Measurements from ENCODE around the gene RIT2. TPM values are rescaled to one million over a fixed set of nuclear protein-coding genes. Genes with fewer than 3 reads are reported as not detected.

RIT2 gene
- total RNA-seq, 4 donors from 2014 or later, result not detected

GRCh38 chr18:43007365-43007764 is 108.1 kb downstream of the RIT2 start:
- H3K9me3 ChIP-seq, result no peaks in the 10 kb centered on the region
- H3K27me3 ChIP-seq, result no peaks in the 10 kb centered on the region
- WGBS, result 85% methylated on average over 2 of the region's 2 CpGs
- no peaks in the 10 kb centered on the region for H3K4me1 ChIP-seq
- no peaks in the 10 kb centered on the region for H3K36me3 ChIP-seq
- TF ChIP-seq POLR2A (IDR thresholded peaks at IDR 0.05; ENCODE audit: low read depth) (no peak), CTCF (IDR thresholded peaks at IDR 0.05) (no peak), EP300 (IDR thresholded peaks at IDR 0.05) (no peak), POLR2AphosphoS5 (IDR thresholded peaks at IDR 0.05) (no peak)
- no peak overlapping the region for H3K27ac ChIP-seq (replicated peaks in 1 of 4)
- no peak overlapping the region for H3K4me3 ChIP-seq
- intact Hi-C loops (cut with DNase I), result no loop called here
- DNase-seq (ENCODE audit: extremely low spot score), result no peak

- intact Hi-C loops (cut with DNase I), result no loop called here
These were observed 111.1 kb downstream of the RIT2 start for GRCh38 chr18:43004421-43004820.

GRCh38 chr18:43001821-43002220 is 113.7 kb downstream of the RIT2 start:
- Histone ChIP-seq H3K4me1 (no peaks in the 10 kb centered on the region), H3K9me3 (no peaks in the 10 kb centered on the region), H3K4me3 (no peak overlapping the region), H3K27ac (replicated peaks in 1 of 4) (no peak overlapping the region), H3K36me3 (no peaks in the 10 kb centered on the region), H3K27me3 (no peaks in the 10 kb centered on the region)
- DNase-seq (ENCODE audit: extremely low spot score), result no peak
- WGBS, result 81% methylated on average over 2 of the region's 2 CpGs
- intact Hi-C loops (cut with DNase I), result no loop called here
- no peak for TF ChIP-seq POLR2AphosphoS5 (IDR thresholded peaks at IDR 0.05)
- TF ChIP-seq CTCF (IDR thresholded peaks at IDR 0.05), result no peak
- TF ChIP-seq EP300 (IDR thresholded peaks at IDR 0.05), result no peak
- TF ChIP-seq POLR2A (IDR thresholded peaks at IDR 0.05; ENCODE audit: low read depth), result no peak

More at GRCh38 chr18:43004421-43004820, 111.1 kb downstream of the RIT2 start:
- H3K4me3 ChIP-seq, result no peak overlapping the region
- H3K9me3 ChIP-seq, result no peaks in the 10 kb centered on the region
- no peaks in the 10 kb centered on the region for H3K4me1 ChIP-seq
- 95% methylated on average over 1 of the region's 1 CpG for WGBS
- no peaks in the 10 kb centered on the region for H3K27me3 ChIP-seq
- DNase-seq (ENCODE audit: extremely low spot score), result no peak
- no peak overlapping the region for H3K27ac ChIP-seq (replicated peaks in 1 of 4)
- no peaks in the 10 kb centered on the region for H3K36me3 ChIP-seq
- no peak for TF ChIP-seq EP300 (IDR thresholded peaks at IDR 0.05)
- no peak for TF ChIP-seq CTCF (IDR thresholded peaks at IDR 0.05)
- no peak for TF ChIP-seq POLR2AphosphoS5 (IDR thresholded peaks at IDR 0.05)

GRCh38 chr18:42996824-42997223 is 118.7 kb downstream of the RIT2 start:
- Histone ChIP-seq H3K27ac (replicated peaks in 1 of 4) (no peak overlapping the region), H3K36me3 (no peaks in the 10 kb centered on the region), H3K27me3 (no peaks in the 10 kb centered on the region), H3K4me1 (no peaks in the 10 kb centered on the region), H3K4me3 (no peak overlapping the region), H3K9me3 (no peaks in the 10 kb centered on the region)
- intact Hi-C loops (cut with DNase I), result no loop called here
- DNase-seq (ENCODE audit: extremely low spot score), result no peak
- TF ChIP-seq POLR2A (IDR thresholded peaks at IDR 0.05; ENCODE audit: low read depth) (no peak), POLR2AphosphoS5 (IDR thresholded peaks at IDR 0.05) (no peak), CTCF (IDR thresholded peaks at IDR 0.05) (no peak)

- intact Hi-C loops (cut with DNase I), result no loop called here
- Histone ChIP-seq H3K27me3 (no peaks in the 10 kb centered on the region), H3K27ac (replicated peaks in 1 of 4) (no peak overlapping the region), H3K9me3 (no peaks in the 10 kb centered on the region), H3K36me3 (no peaks in the 10 kb centered on the region), H3K4me1 (no peaks in the 10 kb centered on the region), H3K4me3 (no peak overlapping the region)
- WGBS, result 83% methylated on average over 1 of the region's 1 CpG
- TF ChIP-seq POLR2AphosphoS5 (IDR thresholded peaks at IDR 0.05), result no peak
- DNase-seq (ENCODE audit: extremely low spot score), result no peak
These were observed 135.1 kb downstream of the RIT2 start for GRCh38 chr18:42980426-42980825.

All from esophagus muscularis mucosa (tissue), 4 donors.